ENCODE results near the gene C1orf210. TPM values are rescaled to one million over a fixed set of nuclear protein-coding genes. Genes with fewer than 3 reads are reported as not detected.

Gene C1orf210
- total and polyA plus RNA-seq, 2 of the 4 experiments (the other 2 are of a cell fraction) = not detected

- H3K4me3 ChIP-seq (ENCODE audit: insufficient read depth, low read depth, low read length) = no peak overlapping the region
- BruUV-seq (replicated peaks) = no TSS peak
- no peak overlapping the region for H3K4me2 ChIP-seq (ENCODE audit: low read depth, low read length)
- H3K9me1 ChIP-seq (ENCODE audit: insufficient read depth, low read length) = peaks cover 3% of the 10 kb centered on the region; the same call in 1 of the 2 replicates
- H2BK120ac ChIP-seq (ENCODE audit: low read depth, low read length) = no peak overlapping the region
- H3K23ac ChIP-seq (ENCODE audit: low read depth, low read length) = no peak overlapping the region
- intact Hi-C loops (cut with micrococcal nuclease) (no loop called here), dilution Hi-C loops (cut with HindIII; ENCODE audit: low sequenced_read_pairs, unreplicated experiment) (no loop called here), in situ Hi-C loops (cut with MboI; ENCODE audit: low sequenced_read_pairs) (no loop called here)
- no peak overlapping the region for H2BK20ac ChIP-seq (ENCODE audit: low read depth, low read length)
- no peaks in the 10 kb centered on the region for H3K79me1 ChIP-seq (ENCODE audit: low read depth in 1 of 2, low read length in 2 of 2)
- no peak overlapping the region for H2AK9ac ChIP-seq (replicated peaks; ENCODE audit: low read depth, low read length, poor library complexity)
- no peak overlapping the region for H3K14ac ChIP-seq (replicated peaks; ENCODE audit: low read depth, low read length)
- H2BK5ac ChIP-seq (ENCODE audit: low read depth, low read length, poor library complexity, severe bottlenecking) = no peak overlapping the region
- no peak overlapping the region for H4K8ac ChIP-seq (ENCODE audit: low read depth in 2 of 2, low read length in 2 of 2)
- H4K20me1 ChIP-seq (ENCODE audit: insufficient read depth, low read length) = no peaks in the 10 kb centered on the region
- no peak for ATAC-seq (ENCODE audit: low read depth)
- H3K4ac ChIP-seq (ENCODE audit: low read depth, low read length) = no peak overlapping the region
- TF ChIP-seq CHD1 (IDR thresholded peaks at IDR 0.05; ENCODE audit: low read depth, low read length) (no peak), CTCF (conservative IDR thresholded peaks at IDR 0.05; ENCODE audit: low read depth, low read length) (no peak), RCOR1 (IDR thresholded peaks at IDR 0.05; ENCODE audit: insufficient replicate concordance, low read length) (no peak), NFE2L2 (IDR thresholded peaks at IDR 0.05; ENCODE audit: low read depth, low read length) (no peak), FOS (IDR thresholded peaks at IDR 0.05; ENCODE audit: low read depth, low read length) (no peak), MXI1 (IDR thresholded peaks at IDR 0.05; ENCODE audit: borderline replicate concordance, low read depth, low read length) (no peak), RAD21 (IDR thresholded peaks at IDR 0.05; ENCODE audit: low read length) (no peak), ELK1 (IDR thresholded peaks at IDR 0.05; ENCODE audit: borderline replicate concordance, low read depth, low read length) (no peak), CEBPB (IDR thresholded peaks at IDR 0.05; ENCODE audit: low read depth, low read length) (no peak)
- no peak for DNase-seq
- H3K36me3 ChIP-seq (ENCODE audit: control insufficient read depth, insufficient read depth, low read length) = no peaks in the 10 kb centered on the region
- no peaks in the 10 kb centered on the region for H3K27me3 ChIP-seq (ENCODE audit: control insufficient read depth, insufficient read depth, low read length)
- H2AFZ ChIP-seq (replicated peaks; ENCODE audit: low read length, poor library complexity) = no peak overlapping the region
- no CpG with 5 or more reads among the region's 3 CpGs for WGBS, 2 experiments (ENCODE audit: extremely low coverage in 2 of 2, insufficient read length in 1 of 2)
- H4K91ac ChIP-seq (ENCODE audit: insufficient read depth, low read depth, low read length) = no peak overlapping the region
- no peak overlapping the region for H3K18ac ChIP-seq (ENCODE audit: low read depth, low read length)
- CTCF ChIA-PET = no interaction called here
- no peak overlapping the region for H4K5ac ChIP-seq (ENCODE audit: low read depth, low read length)
- no peak overlapping the region for H3K9ac ChIP-seq (ENCODE audit: low read depth, low read length)
- no peaks in the 10 kb centered on the region for H3K9me3 ChIP-seq (ENCODE audit: control insufficient read depth, insufficient read depth, low read length)
- H2AK5ac ChIP-seq (ENCODE audit: low read depth, low read length) = no peak overlapping the region
- POLR2A ChIA-PET (ENCODE audit: unreplicated experiment) = no interaction called here
- H3K4me1 ChIP-seq (ENCODE audit: control insufficient read depth, insufficient read depth, low read length) = peaks cover 6% of the 10 kb centered on the region
- no peak overlapping the region for H3K56ac ChIP-seq (ENCODE audit: extremely low read depth, insufficient read depth, low read length)
- no peak overlapping the region for H3K27ac ChIP-seq (ENCODE audit: insufficient read depth, low read length)
- H2BK15ac ChIP-seq (ENCODE audit: low read depth, low read length) = no peak overlapping the region
Measured at GRCh38 chr1:43319766-43320165, 34.4 kb upstream of the C1orf210 start.
